ENCODE data around the gene CTDSP1. TPM values are rescaled to one million over a fixed set of nuclear protein-coding genes. Genes with fewer than 3 reads are reported as not detected.
A peak's percentile ranks its signal among the peaks of the same experiment; 100 is the strongest.

CTDSP1 gene
- total RNA-seq, 1 experiment from 2014 or later = 25.4 TPM

DNA sequence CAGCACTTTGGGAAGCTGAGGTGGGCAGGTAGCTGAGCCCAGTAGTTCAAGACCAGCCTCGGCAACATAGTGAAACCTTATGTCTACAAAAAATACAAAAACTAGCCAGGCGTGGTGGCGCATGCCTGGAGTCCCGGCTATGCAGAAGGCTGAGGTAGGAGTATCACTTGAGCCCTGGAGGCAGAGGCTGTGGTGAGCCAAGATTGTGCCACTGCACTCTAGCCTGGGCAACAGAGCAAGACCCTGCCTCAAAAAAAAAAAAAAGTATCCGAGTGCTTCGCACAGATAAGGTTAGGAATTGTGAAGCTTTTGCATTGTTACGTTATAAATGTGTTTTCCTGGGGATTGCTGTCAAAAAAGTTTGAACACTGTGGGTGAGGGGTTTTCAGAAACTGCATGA, 4.1 kb downstream of the CTDSP1 start:
- TF ChIP-seq CDX4 (CRISPR knock-in tag; IDR thresholded peaks at IDR 0.05; ENCODE audit: borderline replicate concordance) = no peak
- TF ChIP-seq ZNF121 (CRISPR knock-in tag; IDR thresholded peaks at IDR 0.05) = peak; percentile 60; the same call in 1 of the 2 replicates
- TF ChIP-seq ATF3 (CRISPR knock-in tag; conservative IDR thresholded peaks at IDR 0.05) = no peak
- no peak for TF ChIP-seq USF1 (CRISPR knock-in tag; IDR thresholded peaks at IDR 0.05)
- no peak for TF ChIP-seq IRF1 (CRISPR knock-in tag; IDR thresholded peaks at IDR 0.05)
- TF ChIP-seq PRRX2 (CRISPR knock-in tag; IDR thresholded peaks at IDR 0.05) = no peak
- TF ChIP-seq E2F1 (CRISPR knock-in tag; IDR thresholded peaks at IDR 0.05) = no peak
- H3K9me3 Mint-ChIP-seq = no peaks in the 10 kb centered on the region
- POLR2A ChIA-PET = no interaction called here
- H3K27ac Mint-ChIP-seq = no peak overlapping the region
- ATAC-seq = no peak
- no peak overlapping the region for H3K4me3 Mint-ChIP-seq
- peaks cover 5% of the 10 kb centered on the region for H3K27me3 Mint-ChIP-seq (ENCODE audit: low read depth)
- H3K4me1 Mint-ChIP-seq = peaks cover 22% of the 10 kb centered on the region
- no peak for DNase-seq (ENCODE audit: low spot score)
- H3K36me3 Mint-ChIP-seq = peaks cover 8% of the 10 kb centered on the region
- CTCF ChIA-PET = interaction anchor here (0.6 to 2.5 kb wide), 2 partner anchors 7 to 549 kb away, joined by 3 to 19 read pairs; no protein-coding TSS in a partner anchor

DNA sequence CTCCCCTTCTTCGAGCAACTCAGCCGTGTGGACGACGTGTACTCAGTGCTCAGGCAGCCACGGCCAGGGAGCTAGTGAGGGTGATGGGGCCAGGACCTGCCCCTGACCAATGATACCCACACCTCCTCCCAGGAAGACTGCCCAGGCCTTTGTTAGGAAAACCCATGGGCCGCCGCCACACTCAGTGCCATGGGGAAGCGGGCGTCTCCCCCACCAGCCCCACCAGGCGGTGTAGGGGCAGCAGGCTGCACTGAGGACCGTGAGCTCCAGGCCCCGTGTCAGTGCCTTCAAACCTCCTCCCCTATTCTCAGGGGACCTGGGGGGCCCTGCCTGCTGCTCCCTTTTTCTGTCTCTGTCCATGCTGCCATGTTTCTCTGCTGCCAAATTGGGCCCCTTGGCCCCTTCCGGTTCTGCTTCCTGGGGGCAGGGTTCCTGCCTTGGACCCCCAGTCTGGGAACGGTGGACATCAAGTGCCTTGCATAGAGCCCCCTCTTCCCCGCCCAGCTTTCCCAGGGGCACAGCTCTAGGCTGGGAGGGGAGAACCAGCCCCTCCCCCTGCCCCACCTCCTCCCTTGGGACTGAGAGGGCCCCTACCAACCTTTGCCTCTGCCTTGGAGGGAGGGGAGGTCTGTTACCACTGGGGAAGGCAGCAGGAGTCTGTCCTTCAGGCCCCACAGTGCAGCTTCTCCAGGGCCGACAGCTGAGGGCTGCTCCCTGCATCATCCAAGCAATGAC, 4.8 kb downstream of the CTDSP1 start:
- Mint-ChIP-seq H3K27me3 (ENCODE audit: low read depth) (no peaks in the 10 kb centered on the region), H3K4me3 (peak overlapping the region; percentile 82; the same call in 1 of the 2 replicates), H3K27ac (no peak overlapping the region), H3K36me3 (peaks cover 8% of the 10 kb centered on the region), H3K4me1 (peaks cover 22% of the 10 kb centered on the region), H3K9me3 (no peaks in the 10 kb centered on the region)
- ATAC-seq (no peak), DNase-seq (ENCODE audit: low spot score) (no peak)
- TF ChIP-seq JUN (CRISPR knock-in tag; IDR thresholded peaks at IDR 0.05) (no peak), ZNF532 (CRISPR knock-in tag; IDR thresholded peaks at IDR 0.05; ENCODE audit: borderline replicate concordance) (no peak), IRF2 (CRISPR knock-in tag; IDR thresholded peaks at IDR 0.05; ENCODE audit: borderline replicate concordance, low read depth) (no peak), HMGXB4 (CRISPR knock-in tag; IDR thresholded peaks at IDR 0.05) (no peak), FOXJ3 (CRISPR knock-in tag; IDR thresholded peaks at IDR 0.05; ENCODE audit: borderline replicate concordance) (no peak), SOX15 (CRISPR knock-in tag; IDR thresholded peaks at IDR 0.05) (no peak), FOXP1 (CRISPR knock-in tag; IDR thresholded peaks at IDR 0.05; ENCODE audit: borderline replicate concordance) (no peak), EMX1 (CRISPR knock-in tag; IDR thresholded peaks at IDR 0.05) (no peak), KAT7 (CRISPR knock-in tag; IDR thresholded peaks at IDR 0.05; ENCODE audit: borderline replicate concordance) (no peak), CDX4 (CRISPR knock-in tag; IDR thresholded peaks at IDR 0.05; ENCODE audit: borderline replicate concordance) (no peak), E2F1 (CRISPR knock-in tag; IDR thresholded peaks at IDR 0.05) (no peak)
- TF ChIP-seq, protein P1, sequence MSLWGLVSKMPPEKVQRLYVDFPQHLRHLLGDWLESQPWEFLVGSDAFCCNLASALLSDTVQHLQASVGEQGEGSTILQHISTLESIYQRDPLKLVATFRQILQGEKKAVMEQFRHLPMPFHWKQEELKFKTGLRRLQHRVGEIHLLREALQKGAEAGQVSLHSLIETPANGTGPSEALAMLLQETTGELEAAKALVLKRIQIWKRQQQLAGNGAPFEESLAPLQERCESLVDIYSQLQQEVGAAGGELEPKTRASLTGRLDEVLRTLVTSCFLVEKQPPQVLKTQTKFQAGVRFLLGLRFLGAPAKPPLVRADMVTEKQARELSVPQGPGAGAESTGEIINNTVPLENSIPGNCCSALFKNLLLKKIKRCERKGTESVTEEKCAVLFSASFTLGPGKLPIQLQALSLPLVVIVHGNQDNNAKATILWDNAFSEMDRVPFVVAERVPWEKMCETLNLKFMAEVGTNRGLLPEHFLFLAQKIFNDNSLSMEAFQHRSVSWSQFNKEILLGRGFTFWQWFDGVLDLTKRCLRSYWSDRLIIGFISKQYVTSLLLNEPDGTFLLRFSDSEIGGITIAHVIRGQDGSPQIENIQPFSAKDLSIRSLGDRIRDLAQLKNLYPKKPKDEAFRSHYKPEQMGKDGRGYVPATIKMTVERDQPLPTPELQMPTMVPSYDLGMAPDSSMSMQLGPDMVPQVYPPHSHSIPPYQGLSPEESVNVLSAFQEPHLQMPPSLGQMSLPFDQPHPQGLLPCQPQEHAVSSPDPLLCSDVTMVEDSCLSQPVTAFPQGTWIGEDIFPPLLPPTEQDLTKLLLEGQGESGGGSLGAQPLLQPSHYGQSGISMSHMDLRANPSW (CRISPR knock-in tag; conservative IDR thresholded peaks at IDR 0.05; ENCODE audit: low read depth) = no peak
- ChIA-PET CTCF (interaction anchor here (0.6 to 2.5 kb wide), 3 partner anchors 8 to 549 kb away, joined by 3 to 19 read pairs (median 7); no protein-coding TSS in a partner anchor), POLR2A (interaction anchor here (0.6 to 1.2 kb wide), 2 partner anchors 37 to 253 kb away, joined by 3 read pairs; no protein-coding TSS in a partner anchor)

All from WTC11 (cell line).